Measurements from ENCODE around the gene HSD3B7. TPM values are rescaled to one million over a fixed set of nuclear protein-coding genes. Genes with fewer than 3 reads are reported as not detected.

Gene HSD3B7
- total RNA-seq, 1 donor from 2014 or later, result 22.9 TPM

DNA sequence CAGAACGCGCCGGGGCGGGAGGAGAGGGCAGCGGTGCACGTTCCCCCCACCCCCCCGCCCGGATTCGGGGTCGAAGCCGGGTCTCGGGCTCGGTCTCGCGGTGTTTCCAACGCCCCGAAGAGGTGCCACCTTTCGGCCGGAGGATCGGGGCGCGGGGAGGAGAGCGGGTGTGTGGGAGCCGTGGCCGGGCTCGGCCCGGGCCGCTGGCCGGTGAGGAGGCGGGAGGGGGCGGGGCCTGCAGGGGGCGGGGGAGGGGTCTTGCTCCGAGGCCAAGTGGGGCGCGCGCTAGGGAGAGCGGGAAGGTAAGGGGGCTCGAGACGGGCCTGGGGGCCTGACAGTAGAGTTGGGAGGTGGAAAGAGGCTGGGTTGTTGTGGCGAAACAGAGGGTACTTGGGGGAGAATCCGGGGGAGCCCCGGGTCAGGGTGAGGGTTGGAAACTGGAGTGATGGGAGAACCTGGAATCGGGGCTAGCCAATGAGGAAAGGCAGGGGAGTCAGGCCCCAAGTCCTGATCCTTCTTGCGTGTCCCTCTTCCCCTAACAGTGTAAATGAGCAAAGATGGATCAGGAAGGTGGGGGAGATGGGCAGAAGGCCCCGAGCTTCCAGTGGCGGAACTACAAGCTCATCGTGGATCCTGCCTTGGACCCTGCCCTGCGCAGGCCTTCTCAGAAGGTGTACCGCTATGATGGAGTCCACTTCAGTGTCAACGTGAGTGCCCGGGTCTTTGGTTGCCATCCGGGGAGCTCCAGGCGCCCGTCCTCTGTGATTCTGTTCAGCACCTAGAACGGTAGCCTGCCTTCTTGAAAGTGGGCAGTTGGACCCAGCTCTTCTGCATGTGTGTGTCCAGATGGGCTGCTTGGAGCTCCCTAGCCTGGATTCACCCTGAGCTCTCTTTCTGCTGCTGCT, 26.6 kb upstream of the HSD3B7 start:
- no peak for DNase-seq (ENCODE audit: low read depth)
- H3K4me3 ChIP-seq (ENCODE audit: low read depth, low read length), result peak overlapping the region; percentile 82
- TF ChIP-seq, protein P1, sequence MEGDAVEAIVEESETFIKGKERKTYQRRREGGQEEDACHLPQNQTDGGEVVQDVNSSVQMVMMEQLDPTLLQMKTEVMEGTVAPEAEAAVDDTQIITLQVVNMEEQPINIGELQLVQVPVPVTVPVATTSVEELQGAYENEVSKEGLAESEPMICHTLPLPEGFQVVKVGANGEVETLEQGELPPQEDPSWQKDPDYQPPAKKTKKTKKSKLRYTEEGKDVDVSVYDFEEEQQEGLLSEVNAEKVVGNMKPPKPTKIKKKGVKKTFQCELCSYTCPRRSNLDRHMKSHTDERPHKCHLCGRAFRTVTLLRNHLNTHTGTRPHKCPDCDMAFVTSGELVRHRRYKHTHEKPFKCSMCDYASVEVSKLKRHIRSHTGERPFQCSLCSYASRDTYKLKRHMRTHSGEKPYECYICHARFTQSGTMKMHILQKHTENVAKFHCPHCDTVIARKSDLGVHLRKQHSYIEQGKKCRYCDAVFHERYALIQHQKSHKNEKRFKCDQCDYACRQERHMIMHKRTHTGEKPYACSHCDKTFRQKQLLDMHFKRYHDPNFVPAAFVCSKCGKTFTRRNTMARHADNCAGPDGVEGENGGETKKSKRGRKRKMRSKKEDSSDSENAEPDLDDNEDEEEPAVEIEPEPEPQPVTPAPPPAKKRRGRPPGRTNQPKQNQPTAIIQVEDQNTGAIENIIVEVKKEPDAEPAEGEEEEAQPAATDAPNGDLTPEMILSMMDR (conservative IDR thresholded peaks at IDR 0.05; ENCODE audit: low read depth, low read length), result no peak

DNA sequence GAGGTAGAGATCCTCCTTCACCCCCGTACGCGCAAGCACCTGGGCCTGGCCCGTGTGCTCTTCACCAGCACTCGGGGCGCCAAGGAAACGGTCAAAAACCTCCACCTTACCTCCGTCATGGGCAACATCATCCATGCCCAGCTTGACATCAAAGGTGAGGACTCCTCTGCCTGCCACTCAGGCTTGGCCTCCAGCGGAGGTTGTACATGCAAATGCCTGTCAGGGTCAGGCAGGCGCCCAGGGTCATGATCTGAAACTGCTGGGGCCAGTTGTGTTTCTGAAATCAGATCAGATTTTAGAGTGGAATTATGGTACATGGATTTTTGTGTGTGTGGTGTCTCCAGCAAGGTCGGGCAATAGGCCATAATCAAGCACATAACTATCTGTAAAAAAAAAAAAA, 23.6 kb upstream of the HSD3B7 start:
- TF ChIP-seq, protein P1 (conservative IDR thresholded peaks at IDR 0.05; ENCODE audit: low read depth, low read length), result no peak
- no peak overlapping the region for H3K4me3 ChIP-seq (ENCODE audit: low read depth, low read length)

DNA sequence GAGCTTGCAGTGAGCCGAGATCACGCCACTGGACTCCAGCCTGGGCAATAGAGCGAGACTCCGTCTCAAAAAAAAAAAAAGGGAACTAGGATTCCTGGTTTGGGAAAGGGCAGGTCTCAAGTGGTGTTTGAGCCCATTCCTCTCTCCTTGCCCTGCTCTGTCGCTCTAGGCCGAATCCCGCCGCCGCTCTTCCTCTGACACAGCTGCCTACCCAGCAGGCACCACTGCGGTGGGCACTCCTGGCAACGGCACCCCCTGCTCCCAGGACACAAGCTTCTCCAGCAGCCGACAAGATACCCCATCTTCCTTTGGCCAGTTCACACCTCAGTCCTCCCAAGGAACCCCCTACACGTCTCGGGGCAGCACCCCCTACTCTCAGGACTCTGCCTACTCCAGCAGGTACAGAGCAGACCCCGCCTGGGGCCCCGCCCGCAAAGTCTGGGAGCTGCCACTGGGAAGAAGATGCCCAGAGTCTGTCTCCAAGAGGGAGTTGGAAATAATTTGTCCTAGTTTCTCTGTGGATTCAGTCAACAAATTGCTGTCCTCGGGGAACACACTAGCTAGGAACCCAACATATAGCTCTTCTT, 21.0 kb upstream of the HSD3B7 start:
- TF ChIP-seq, protein P1 (conservative IDR thresholded peaks at IDR 0.05; ENCODE audit: low read depth, low read length), result no peak
- DNase-seq (ENCODE audit: low read depth), result no peak
- no peak overlapping the region for H3K4me3 ChIP-seq (ENCODE audit: low read depth, low read length)

More for the DNA sequence above, 23.6 kb upstream of the HSD3B7 start:
- DNase-seq (ENCODE audit: low read depth), result no peak

DNA sequence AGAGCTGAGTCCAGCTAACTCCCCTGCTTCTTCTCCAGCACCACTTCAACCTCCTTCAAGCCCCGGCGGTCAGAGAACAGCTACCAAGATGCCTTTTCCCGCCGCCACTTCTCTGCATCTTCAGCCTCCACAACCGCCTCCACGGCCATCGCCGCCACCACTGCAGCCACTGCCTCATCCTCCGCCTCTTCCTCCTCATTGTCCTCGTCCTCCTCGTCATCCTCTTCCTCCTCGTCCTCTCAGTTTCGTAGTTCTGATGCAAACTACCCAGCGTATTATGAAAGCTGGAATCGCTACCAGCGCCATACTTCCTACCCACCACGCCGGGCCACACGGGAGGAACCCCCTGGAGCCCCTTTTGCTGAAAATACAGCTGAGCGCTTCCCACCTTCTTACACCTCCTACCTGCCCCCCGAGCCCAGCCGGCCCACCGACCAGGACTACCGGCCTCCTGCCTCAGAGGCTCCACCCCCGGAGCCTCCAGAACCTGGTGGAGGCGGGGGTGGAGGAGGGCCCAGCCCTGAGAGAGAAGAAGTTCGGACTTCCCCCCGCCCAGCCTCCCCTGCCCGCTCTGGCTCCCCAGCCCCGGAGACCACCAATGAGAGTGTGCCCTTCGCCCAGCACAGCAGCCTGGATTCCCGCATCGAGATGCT, 20.3 kb upstream of the HSD3B7 start:
- TF ChIP-seq, protein P1 (conservative IDR thresholded peaks at IDR 0.05; ENCODE audit: low read depth, low read length), result no peak
- no peak for DNase-seq (ENCODE audit: low read depth)
- no peak overlapping the region for H3K4me3 ChIP-seq (ENCODE audit: low read depth, low read length)

DNA sequence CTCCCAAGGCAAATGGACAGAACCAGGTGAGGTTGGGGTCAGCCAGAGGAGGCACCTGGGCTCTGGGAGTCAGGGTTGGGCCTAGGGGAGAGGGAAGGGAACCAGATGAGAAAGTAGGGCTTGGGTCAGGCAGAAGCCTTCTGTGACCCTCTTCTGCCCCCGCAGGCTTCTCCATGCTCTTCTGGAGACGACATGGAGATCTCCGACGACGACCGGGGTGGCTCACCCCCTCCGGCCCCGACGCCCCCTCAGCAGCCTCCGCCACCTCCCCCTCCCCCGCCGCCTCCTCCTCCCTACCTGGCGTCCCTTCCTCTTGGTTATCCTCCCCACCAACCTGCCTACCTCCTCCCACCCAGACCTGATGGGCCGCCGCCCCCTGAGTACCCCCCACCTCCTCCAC, 19.6 kb upstream of the HSD3B7 start:
- no peak for DNase-seq (ENCODE audit: low read depth)
- TF ChIP-seq, protein P1 (conservative IDR thresholded peaks at IDR 0.05; ENCODE audit: low read depth, low read length), result no peak
- no peak overlapping the region for H3K4me3 ChIP-seq (ENCODE audit: low read depth, low read length)

DNA sequence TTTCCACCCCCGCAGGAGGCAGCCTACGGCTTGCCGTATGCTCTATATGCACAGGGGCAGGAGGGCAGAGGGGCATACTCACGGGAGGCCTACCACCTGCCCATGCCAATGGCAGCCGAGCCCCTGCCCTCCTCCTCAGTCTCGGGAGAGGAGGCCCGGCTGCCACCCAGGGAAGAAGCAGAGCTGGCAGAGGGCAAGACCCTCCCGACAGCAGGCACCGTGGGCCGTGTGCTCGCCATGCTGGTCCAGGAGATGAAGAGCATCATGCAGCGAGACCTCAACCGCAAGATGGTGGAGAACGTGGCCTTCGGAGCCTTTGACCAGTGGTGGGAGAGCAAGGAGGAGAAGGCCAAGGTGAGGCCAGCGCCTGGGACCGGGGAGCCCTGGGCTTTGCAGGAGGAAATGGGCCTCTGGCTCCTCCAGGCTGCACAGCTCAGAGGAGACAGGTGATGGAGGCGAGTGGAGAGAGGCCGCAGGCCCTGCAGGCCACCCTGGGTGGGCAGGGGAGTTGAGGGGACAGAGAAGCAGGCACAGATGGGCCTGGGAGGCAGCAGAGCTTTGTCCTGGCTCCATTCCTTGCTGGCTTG, 18.9 kb upstream of the HSD3B7 start:
- no peak for DNase-seq (ENCODE audit: low read depth)

More for the DNA sequence above, 18.9 kb upstream of the HSD3B7 start:
- TF ChIP-seq, protein P1 (conservative IDR thresholded peaks at IDR 0.05; ENCODE audit: low read depth, low read length), result no peak
- H3K4me3 ChIP-seq (ENCODE audit: low read depth, low read length), result no peak overlapping the region
